Mucosa of descending colon (tissue), 3 donors: ENCODE results near the gene FGD5. TPM values are rescaled to one million over a fixed set of nuclear protein-coding genes. Genes with fewer than 3 reads are reported as not detected.

ENCODE experiments used
- ATAC-seq: fragments of 200-7000 bp; cut with Tn5 transposase; one replicate; pipeline ENCODE4 v1.9.1; 2020; ENCODE audit warnings: mild to moderate bottlenecking, moderate library complexity
- DNase-seq, 3 donors: peaks; one replicate each; pipeline ENCODE4 v3.0.0-alpha.2; 2020
- H3K36me3 ChIP-seq: fragments of 200-600 bp; one replicate; pipeline ENCODE4 v1.8.0; 2021; ENCODE audit warnings: low read depth, mild to moderate bottlenecking
- H3K4me1 ChIP-seq: fragments of 200-600 bp; one replicate; pipeline ENCODE4 v1.8.0; 2021; ENCODE audit warnings: low read depth, mild to moderate bottlenecking
- H3K4me3 ChIP-seq: fragments of 200-600 bp; one replicate; pipeline ENCODE4 v1.8.0; 2021; ENCODE audit warnings: mild to moderate bottlenecking
- H3K9me3 ChIP-seq: fragments of 200-600 bp; one replicate; pipeline ENCODE4 v1.8.0; 2021; ENCODE audit warnings: mild to moderate bottlenecking
- intact Hi-C, 2 donors: fragments of 100-400 bp; cut with DNase I in 1 of 2; cut with micrococcal nuclease in 1 of 2; formaldehyde crosslinking; loops; one replicate each; pipeline versions ENCODE4 v1.11.0 to v1.11.1; 2022; cut with DNase I, micrococcal nuclease
- long read RNA-seq, 2 donors: library from polyadenylated mRNA; unstranded; transcript quantifications; one replicate each; pipeline ENCODE4 v2.0.0, GENCODE V29; 2019 to 2021
- total RNA-seq, 3 donors: library from RNA; stranded (reverse); fragmentation: NEBNext Ultra II Directional in 2 of 3; extraction: Animal tissue kit (Norgen Biotek cat#: 25700) in 2 of 3; gene quantifications; one replicate each; pipeline versions ENCODE4 v1.2.1 to v1.2.4, GENCODE V29; 2021 to 2023
- TF ChIP-seq, protein P1 (sequence below): fragments of 200-600 bp; IDR thresholded peaks from one replicate; pipeline ENCODE4 v1.8.0; 2022; ENCODE audit warnings: antibody characterized with exemption, mild to moderate bottlenecking
- donor health status: DM: no; HTN: no; CAD: no; lungs with moderate emphysema.
- donor health status: DM: no; HTN: no; CAD: no.
- donor health status: DM: no; HTN: yes; CAD: no.

Gene FGD5, protein sequence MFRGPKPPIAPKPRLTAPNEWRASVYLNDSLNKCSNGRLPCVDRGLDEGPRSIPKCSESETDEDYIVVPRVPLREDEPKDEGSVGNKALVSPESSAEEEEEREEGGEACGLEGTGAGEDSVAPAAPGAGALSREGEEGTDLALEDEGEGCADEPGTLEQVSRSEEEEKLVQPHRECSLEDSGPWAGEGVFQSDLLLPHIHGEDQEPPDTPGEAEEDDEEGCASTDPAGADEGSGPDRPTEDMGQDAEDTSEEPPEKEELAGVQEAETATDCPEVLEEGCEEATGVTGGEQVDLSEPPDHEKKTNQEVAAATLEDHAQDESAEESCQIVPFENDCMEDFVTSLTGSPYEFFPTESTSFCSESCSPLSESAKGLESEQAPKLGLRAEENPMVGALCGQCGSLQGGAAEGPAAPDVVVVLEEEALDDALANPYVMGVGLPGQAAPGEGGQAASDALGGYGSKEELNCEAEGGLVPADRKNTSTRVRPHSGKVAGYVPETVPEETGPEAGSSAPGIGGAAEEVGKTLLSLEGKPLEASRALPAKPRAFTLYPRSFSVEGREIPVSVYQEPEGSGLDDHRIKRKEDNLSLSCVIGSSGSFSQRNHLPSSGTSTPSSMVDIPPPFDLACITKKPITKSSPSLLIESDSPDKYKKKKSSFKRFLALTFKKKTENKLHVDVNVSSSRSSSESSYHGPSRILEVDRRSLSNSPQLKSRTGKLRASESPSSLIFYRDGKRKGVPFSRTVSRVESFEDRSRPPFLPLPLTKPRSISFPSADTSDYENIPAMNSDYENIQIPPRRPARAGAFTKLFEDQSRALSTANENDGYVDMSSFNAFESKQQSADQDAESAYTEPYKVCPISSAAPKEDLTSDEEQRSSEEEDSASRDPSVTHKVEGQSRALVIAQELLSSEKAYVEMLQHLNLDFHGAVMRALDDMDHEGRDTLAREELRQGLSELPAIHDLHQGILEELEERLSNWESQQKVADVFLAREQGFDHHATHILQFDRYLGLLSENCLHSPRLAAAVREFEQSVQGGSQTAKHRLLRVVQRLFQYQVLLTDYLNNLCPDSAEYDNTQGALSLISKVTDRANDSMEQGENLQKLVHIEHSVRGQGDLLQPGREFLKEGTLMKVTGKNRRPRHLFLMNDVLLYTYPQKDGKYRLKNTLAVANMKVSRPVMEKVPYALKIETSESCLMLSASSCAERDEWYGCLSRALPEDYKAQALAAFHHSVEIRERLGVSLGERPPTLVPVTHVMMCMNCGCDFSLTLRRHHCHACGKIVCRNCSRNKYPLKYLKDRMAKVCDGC (N-terminal part only)
- 10 to 100 TPM in 1 of 3 donors, 1 to 10 TPM in 2; 6.1 to 15.1 (median 9.2) TPM for total RNA-seq
- long read RNA-seq, donor 1, full-length matches to known transcripts, result 6 of 13 reads
- long read RNA-seq, donor 1, partial matches to known transcripts, result 2 of 13 reads
- long read RNA-seq, donor 1, other reads (novel, unspliced or antisense), result 5 of 13 reads
- long read RNA-seq, donor 2, result 0 reads

DNA sequence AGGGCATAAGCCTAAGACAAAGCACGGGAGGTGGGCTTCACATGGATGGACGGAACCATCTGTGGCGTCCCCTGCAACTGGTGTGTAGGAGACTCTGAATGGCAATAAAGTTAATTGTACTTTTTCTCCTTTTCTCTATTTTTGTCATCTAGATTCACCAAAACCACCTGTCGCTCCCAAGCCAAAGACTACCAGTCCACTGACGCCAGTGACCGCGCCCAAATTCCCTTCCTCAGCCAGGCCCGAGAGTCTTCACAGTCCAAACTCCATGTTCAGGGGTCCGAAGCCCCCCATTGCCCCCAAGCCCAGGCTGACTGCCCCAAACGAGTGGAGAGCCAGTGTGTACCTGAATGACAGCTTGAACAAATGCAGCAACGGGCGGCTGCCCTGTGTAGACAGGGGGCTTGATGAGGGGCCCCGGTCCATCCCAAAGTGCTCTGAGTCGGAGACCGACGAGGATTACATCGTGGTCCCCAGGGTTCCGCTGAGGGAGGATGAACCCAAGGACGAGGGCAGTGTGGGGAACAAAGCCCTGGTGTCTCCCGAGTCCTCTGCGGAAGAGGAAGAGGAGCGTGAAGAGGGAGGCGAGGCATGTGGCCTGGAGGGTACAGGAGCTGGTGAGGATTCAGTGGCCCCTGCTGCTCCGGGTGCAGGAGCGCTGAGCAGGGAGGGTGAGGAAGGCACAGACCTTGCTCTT lies at the start of gene FGD5:
TSS of gene FGD5 (plus strand) at position 159 of the 697 bp plus-strand sequence. CDS start at position 269, 110 bp downstream.
- Histone ChIP-seq H3K4me1 (no peaks in the 10 kb centered on the region), H3K4me3 (no peak within 1 kb of the TSS), H3K36me3 (no peaks in the 10 kb centered on the region), H3K9me3 (no peaks in the 10 kb centered on the region)
- TF ChIP-seq, protein P1, sequence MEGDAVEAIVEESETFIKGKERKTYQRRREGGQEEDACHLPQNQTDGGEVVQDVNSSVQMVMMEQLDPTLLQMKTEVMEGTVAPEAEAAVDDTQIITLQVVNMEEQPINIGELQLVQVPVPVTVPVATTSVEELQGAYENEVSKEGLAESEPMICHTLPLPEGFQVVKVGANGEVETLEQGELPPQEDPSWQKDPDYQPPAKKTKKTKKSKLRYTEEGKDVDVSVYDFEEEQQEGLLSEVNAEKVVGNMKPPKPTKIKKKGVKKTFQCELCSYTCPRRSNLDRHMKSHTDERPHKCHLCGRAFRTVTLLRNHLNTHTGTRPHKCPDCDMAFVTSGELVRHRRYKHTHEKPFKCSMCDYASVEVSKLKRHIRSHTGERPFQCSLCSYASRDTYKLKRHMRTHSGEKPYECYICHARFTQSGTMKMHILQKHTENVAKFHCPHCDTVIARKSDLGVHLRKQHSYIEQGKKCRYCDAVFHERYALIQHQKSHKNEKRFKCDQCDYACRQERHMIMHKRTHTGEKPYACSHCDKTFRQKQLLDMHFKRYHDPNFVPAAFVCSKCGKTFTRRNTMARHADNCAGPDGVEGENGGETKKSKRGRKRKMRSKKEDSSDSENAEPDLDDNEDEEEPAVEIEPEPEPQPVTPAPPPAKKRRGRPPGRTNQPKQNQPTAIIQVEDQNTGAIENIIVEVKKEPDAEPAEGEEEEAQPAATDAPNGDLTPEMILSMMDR, result no peak
- intact Hi-C loops, result no loop called here
- ATAC-seq (no peak), DNase-seq (no peak)

DNA sequence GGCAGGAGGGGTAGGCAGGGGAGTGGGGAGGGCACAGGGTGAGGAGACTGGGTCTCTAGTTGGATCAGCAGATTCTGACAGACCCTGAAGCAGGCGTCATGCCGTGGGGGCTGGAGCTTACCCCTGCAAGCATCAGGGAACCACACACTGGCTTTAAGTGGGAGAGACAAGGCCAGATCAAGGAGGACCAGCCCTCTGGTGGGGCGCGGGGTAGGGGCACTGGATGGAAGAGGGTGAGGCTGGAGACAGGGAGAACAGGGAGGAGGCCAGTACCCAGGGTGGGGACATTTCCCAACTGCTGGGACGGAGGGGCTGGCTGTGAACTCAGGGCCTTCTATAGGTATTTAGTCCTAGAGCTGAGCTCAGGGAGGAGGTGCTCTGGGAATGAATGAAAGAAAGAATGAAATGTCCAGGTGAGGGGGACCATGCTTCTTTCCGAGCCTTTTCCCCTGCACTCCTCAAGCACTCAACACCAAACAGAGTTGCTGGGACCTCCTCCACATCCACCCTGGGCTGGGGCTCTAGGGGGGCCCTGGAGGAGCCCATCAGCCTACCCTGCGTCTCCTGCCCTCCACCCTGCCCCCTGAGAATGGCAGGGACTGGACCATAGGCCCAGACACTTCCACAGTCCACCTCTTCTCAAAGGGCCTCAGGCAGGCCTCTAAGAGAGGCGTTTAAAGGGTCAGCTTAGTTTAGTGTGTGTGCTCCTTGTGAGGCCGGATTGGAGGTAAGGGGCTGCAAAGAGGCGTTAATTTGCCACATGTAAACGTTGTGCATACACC lies 49.0 kb upstream of the FGD5 start:
- no peak overlapping the region for H3K4me3 ChIP-seq
- H3K36me3 ChIP-seq, result no peaks in the 10 kb centered on the region
- intact Hi-C loops, result no loop called here
- H3K9me3 ChIP-seq, result no peaks in the 10 kb centered on the region
- ATAC-seq (no peak), DNase-seq (no peak)
- TF ChIP-seq, protein P1, result no peak
- no peaks in the 10 kb centered on the region for H3K4me1 ChIP-seq

DNA sequence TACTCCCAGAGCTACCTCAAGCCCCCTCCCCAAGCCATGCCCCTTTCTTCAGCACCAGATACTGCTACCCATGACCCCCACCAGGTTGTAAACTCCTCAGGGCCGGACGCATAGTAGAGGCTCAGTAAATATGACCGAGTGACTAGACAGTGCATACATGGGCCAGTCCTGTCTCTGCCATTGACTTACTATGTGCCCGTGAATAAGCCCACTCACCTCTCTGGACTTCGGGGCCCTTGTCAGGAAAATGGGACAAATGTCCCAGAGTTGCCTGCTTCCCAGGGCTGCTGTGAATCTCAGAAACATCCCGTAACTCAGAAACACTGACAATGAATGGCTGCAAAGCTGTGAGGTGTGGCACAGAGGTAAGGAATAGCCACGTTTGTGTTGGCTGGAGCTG lies 48.2 kb upstream of the FGD5 start:
- Histone ChIP-seq H3K36me3 (no peaks in the 10 kb centered on the region), H3K4me1 (no peaks in the 10 kb centered on the region), H3K9me3 (no peaks in the 10 kb centered on the region), H3K4me3 (no peak overlapping the region)
- intact Hi-C loops, result no loop called here
- TF ChIP-seq, protein P1, result no peak
- DNase-seq, result no peak
- ATAC-seq, result no peak

DNA sequence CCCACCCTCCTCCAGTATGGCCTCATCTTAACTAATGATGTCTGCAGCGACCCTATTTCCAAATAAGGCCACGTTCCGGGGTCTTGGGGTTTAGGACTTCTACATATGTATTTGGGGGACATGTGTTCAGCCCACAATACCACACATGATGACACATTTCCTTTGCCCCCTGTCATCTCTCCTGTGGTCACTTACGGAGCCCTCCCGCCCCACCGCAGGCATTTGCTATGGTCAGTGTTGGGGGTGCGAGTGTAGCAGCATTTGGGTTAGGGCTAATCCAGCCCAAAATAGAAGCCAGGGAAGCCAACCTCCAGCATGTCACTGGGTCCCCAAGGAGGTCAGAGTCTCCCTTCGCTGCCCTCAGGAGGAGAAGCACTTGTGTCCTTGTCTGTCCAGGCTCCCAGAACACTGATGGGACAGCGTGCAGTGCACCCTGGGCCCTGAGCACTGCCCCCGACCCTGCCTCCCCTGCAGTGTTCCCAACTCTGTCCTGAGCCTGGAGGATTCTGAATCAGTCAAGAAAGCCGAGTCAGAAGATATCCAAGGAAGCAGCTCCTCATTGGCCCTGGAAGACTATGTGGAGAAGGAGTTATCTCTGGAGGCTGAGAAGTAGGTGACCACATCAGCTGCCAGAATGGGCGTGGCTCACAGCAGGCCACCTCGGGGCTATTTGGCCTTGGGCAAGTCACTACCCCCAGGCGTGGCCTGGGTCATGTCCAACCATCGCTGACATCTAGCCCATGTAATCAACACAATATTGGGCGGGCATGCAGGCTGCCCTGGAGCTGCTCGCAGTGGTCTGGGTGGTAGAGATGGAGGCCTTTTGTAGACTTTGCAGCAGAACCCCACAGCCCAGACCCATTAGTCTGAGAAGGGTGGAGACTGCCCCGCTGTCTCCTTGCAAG lies 46.9 kb upstream of the FGD5 start:
- TF ChIP-seq, protein P1, result no peak
- no peaks in the 10 kb centered on the region for H3K36me3 ChIP-seq
- ATAC-seq (no peak), DNase-seq (no peak)
- H3K4me3 ChIP-seq, result no peak overlapping the region
- no peaks in the 10 kb centered on the region for H3K9me3 ChIP-seq
- no peaks in the 10 kb centered on the region for H3K4me1 ChIP-seq
- intact Hi-C loops, result no loop called here
